Prostate gland (tissue), 2 donors: ENCODE data around the gene MPHOSPH9. TPM values are rescaled to one million over a fixed set of nuclear protein-coding genes. Genes with fewer than 3 reads are reported as not detected.

Experiments used
- DNase-seq: peaks from one replicate; pipeline ENCODE4 v3.0.0-alpha.2; 2019; ENCODE audit warnings: low spot score
- H3K27ac ChIP-seq, 2 donors: fragments of 200-600 bp; sonication (generic); 2 replicates each; pipeline ENCODE4 v1.5.1; 2017 to 2019
- H3K27me3 ChIP-seq: fragments of 200-600 bp; sonication (generic); replicated peaks from 2 replicates; pipeline ENCODE4 v1.5.1; 2019; ENCODE audit not compliant: insufficient read depth
- H3K36me3 ChIP-seq, 2 donors: fragments of 200-600 bp; sonication (generic); 1 replicate in 1 of 2; 2 replicates in 1 of 2; pipeline versions ENCODE4 v1.5.1 to v1.8.1; 2017 to 2019
- H3K4me1 ChIP-seq: fragments of 200-600 bp; sonication (generic); replicated peaks from 2 replicates; pipeline ENCODE4 v1.5.1; 2019
- H3K4me3 ChIP-seq, 2 donors: fragments of 200-600 bp; sonication (generic); 2 replicates each; pipeline ENCODE4 v1.5.1; 2017 to 2019
- H3K9me3 ChIP-seq: fragments of 200-600 bp; sonication (generic); 2 replicates; pipeline ENCODE4 v1.5.1; 2017
- POLR2A ChIP-seq: fragments of 450-650 bp; IDR thresholded peaks from one replicate; pipeline ENCODE4 v1.6.1; 2016; ENCODE audit warnings: antibody characterized with exemption, mild to moderate bottlenecking
- POLR2AphosphoS5 ChIP-seq: sonication (generic); formaldehyde crosslinking; IDR thresholded peaks from one replicate; pipeline ENCODE4 v1.6.1; 2017; ENCODE audit warnings: antibody characterized with exemption
- WGBS: methylation state at CpG from one replicate; pipeline ENCODE4 v1.1.5; 2018; 5-methylcytosine and 5-hydroxymethylcytosine counted together
- intact Hi-C: fragments of 100-400 bp; cut with DNase I; formaldehyde crosslinking; loops from one replicate; pipeline ENCODE4 v1.14.2; 2022
- total RNA-seq, 2 donors: library from RNA; depleted of rRNA; stranded (reverse); fragments of >200 nt; gene quantifications; one replicate each; pipeline ENCODE4 v1.1.0, GENCODE V29; 2016
- TF ChIP-seq, protein P1 (sequence below), 4 experiments: fragments of 200-600 bp in 2 of 4; fragments of 450-650 bp in 2 of 4; sonication (generic) in 2 of 4; IDR thresholded peaks; 1 replicate in 3 of 4; 2 replicates in 1 of 4; pipeline ENCODE4 v1.5.1; 2016 to 2019; ENCODE audit warnings: antibody characterized with exemption in 4 of 4, mild to moderate bottlenecking in 2 of 4, moderate library complexity in 2 of 4

MPHOSPH9 gene
- total RNA-seq, 2 donors from 2014 or later: 24.3 to 25.0 TPM

DNA sequence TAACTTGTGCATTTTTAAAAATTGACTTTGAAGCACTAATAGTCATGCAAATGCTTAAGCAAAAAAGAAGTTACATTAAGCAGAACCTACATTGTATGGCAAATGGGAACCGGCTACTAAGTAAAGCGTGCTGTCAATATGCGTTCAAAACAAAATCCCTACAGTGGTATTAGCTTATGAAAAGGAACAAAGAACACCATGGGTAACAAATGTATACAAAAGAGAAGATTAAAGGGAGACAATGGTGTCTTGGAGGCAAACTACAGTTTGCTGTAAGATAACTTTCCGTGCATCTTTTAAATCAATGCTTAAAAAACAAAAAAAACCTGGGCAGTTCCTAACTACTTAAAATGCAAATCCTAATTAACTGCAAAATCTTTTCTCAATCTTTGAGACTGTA lies 28.3 kb upstream of the MPHOSPH9 start:
- intact Hi-C loops: no loop called here
- TF ChIP-seq POLR2AphosphoS5: no peak
- no peak for TF ChIP-seq POLR2A
- TF ChIP-seq, protein P1, sequence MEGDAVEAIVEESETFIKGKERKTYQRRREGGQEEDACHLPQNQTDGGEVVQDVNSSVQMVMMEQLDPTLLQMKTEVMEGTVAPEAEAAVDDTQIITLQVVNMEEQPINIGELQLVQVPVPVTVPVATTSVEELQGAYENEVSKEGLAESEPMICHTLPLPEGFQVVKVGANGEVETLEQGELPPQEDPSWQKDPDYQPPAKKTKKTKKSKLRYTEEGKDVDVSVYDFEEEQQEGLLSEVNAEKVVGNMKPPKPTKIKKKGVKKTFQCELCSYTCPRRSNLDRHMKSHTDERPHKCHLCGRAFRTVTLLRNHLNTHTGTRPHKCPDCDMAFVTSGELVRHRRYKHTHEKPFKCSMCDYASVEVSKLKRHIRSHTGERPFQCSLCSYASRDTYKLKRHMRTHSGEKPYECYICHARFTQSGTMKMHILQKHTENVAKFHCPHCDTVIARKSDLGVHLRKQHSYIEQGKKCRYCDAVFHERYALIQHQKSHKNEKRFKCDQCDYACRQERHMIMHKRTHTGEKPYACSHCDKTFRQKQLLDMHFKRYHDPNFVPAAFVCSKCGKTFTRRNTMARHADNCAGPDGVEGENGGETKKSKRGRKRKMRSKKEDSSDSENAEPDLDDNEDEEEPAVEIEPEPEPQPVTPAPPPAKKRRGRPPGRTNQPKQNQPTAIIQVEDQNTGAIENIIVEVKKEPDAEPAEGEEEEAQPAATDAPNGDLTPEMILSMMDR (IDR thresholded peaks at IDR 0.05): no peak
- no peak for DNase-seq
- H3K9me3 ChIP-seq: no peaks in the 10 kb centered on the region
- H3K27ac ChIP-seq: no peak overlapping the region
- peaks cover 5% of the 10 kb centered on the region for H3K4me1 ChIP-seq
- peaks cover 0 to 6% of the 10 kb centered on the region in 2 donors for H3K36me3 ChIP-seq
- WGBS: 90% methylated on average over 4 of the region's 4 CpGs
- H3K4me3 ChIP-seq: no peak overlapping the region
- H3K27me3 ChIP-seq: no peaks in the 10 kb centered on the region

DNA sequence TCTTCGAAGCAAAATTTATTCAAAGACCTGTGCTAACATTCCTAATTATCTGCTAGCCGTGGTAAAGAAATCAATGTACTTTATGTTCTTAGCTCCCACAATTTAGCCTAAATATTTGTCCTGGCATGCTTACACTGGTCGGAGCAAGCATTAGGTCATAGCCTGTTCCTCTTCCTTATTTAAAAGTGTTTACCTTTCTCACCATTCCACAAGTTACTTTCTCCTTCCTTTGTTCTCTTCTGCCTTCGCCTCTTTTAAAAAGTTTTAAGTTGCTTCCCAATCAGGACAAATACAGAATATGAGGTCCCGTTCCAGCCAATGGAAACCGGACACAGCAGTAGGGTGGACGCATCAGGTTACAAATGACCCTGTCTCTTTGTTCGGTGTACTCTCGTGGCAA lies 27.1 kb upstream of the MPHOSPH9 start:
- no peak overlapping the region for H3K4me3 ChIP-seq
- peak overlapping the region; percentile 69 to 74 for H3K27ac ChIP-seq
- H3K4me1 ChIP-seq: peaks cover 5% of the 10 kb centered on the region
- intact Hi-C loops: no loop called here
- H3K36me3 ChIP-seq: peaks cover 0 to 6% of the 10 kb centered on the region in 2 donors
- no peaks in the 10 kb centered on the region for H3K9me3 ChIP-seq
- peak; percentile 48 for DNase-seq
- TF ChIP-seq POLR2AphosphoS5: peak; percentile 29
- TF ChIP-seq POLR2A: no peak
- TF ChIP-seq, protein P1 (IDR thresholded peaks at IDR 0.05): no peak
- WGBS: 25% methylated on average over 9 of the region's 9 CpGs
- no peaks in the 10 kb centered on the region for H3K27me3 ChIP-seq

DNA sequence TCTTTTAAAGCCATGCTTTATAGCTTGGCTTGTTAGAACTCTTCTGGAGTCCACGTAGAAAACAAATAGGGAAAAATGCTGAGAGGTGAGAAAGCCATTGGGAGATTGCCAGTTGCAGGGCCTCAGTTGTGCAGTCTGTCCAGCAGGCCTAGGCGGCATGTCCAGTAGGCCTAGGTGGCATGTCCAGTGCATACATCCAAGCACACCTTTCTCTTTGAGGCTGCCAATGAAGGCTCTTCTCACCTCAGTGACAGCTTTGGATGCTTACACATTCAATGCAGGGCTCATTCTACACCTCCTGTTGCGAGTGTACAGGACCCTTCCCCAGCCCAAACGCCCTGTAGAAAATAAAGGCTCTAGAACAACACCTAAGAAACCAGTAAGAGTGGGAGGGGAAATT lies 25.7 kb upstream of the MPHOSPH9 start:
- H3K36me3 ChIP-seq: no peaks in the 10 kb centered on the region
- no peaks in the 10 kb centered on the region for H3K9me3 ChIP-seq
- DNase-seq: no peak
- TF ChIP-seq, protein P1 (IDR thresholded peaks at IDR 0.05): no peak
- TF ChIP-seq POLR2A (no peak), POLR2AphosphoS5 (no peak)
- 52% methylated on average over 4 of the region's 4 CpGs for WGBS
- peaks cover 13% of the 10 kb centered on the region for H3K4me1 ChIP-seq
- H3K4me3 ChIP-seq: no peak overlapping the region
- no peaks in the 10 kb centered on the region for H3K27me3 ChIP-seq
- peak overlapping the region; percentile 69 to 74 for H3K27ac ChIP-seq
- intact Hi-C loops: no loop called here

DNA sequence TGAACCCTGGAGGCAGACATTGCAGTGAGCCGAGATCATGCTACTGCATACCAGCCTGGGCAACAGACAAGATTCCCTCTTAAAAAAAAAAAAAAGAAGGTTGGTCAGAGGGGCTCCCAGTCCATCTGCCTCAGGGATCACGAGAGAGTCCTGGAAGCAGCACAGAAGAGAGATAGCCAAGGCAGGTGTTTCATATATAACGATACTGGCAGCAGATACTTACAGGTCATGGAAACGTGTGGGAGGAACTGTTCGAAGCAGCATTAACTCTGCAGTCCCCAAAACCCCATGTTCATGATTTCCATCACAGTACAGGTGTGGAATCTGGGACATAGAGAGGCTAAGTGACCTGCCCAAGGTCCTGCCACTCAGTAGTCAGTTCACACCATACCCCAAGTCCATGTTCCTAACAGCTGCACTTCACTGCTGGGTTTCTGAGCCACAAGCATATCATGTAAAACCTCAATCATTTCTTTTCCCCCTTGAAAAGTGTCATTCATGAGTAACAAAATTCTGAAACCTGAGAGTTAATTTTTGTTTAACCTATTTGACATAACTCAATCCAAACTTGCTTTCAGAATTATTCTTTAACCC lies 22.0 kb upstream of the MPHOSPH9 start:
- peaks cover 14% of the 10 kb centered on the region for H3K4me1 ChIP-seq
- H3K27me3 ChIP-seq: no peaks in the 10 kb centered on the region
- WGBS: 45% methylated on average over 5 of the region's 5 CpGs
- DNase-seq: no peak
- TF ChIP-seq POLR2A (no peak), POLR2AphosphoS5 (no peak)
- TF ChIP-seq, protein P1 (IDR thresholded peaks at IDR 0.05): no peak
- H3K36me3 ChIP-seq: no peaks in the 10 kb centered on the region
- intact Hi-C loops: no loop called here
- H3K4me3 ChIP-seq: no peak overlapping the region
- no peaks in the 10 kb centered on the region for H3K9me3 ChIP-seq
- H3K27ac ChIP-seq: peak overlapping the region in 1 of 2 donors; percentile 7
